ENCODE measurements around the gene TMEM245.

DNA sequence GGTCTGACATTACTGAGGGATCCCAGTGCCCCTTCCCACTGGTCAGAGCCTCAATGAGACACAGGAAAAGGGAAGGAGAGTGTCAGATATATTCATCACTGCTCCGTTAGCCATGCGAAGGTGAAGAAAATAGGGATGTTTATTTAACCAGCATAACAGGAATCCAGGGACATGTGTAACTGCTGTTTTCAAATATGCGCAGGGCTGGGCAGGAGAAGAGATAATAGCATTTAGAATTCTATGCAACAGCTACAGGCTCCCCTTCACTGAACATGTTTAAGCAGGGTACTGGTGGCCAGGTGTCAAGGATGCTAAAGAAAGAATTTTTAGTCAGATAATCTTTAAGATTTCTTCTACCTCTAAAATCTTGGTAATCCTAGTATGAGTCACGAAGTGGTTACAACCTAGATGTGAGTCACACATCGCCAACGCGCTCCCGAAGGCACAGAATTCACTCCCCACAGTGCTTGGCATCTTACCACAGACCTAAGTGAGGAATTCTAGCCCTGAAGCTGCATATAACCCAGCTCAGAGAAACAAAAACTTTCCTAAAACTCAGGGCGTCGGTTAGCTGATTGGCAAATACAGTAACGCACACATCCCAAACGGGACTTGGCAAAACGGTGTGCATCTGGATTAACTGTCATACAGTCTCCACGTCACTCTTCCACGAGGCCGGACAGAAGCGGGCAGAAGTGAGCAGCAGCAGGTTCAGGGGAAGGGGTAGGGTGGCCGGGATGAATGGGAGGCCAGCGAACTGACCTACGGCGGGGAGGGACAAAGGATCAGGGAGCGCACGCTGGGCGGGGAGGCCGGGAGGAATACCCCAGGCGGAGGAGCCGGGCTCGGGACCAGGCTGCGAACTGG lies 107.5 kb downstream of the TMEM245 start:
- TF ChIP-seq, protein P1, sequence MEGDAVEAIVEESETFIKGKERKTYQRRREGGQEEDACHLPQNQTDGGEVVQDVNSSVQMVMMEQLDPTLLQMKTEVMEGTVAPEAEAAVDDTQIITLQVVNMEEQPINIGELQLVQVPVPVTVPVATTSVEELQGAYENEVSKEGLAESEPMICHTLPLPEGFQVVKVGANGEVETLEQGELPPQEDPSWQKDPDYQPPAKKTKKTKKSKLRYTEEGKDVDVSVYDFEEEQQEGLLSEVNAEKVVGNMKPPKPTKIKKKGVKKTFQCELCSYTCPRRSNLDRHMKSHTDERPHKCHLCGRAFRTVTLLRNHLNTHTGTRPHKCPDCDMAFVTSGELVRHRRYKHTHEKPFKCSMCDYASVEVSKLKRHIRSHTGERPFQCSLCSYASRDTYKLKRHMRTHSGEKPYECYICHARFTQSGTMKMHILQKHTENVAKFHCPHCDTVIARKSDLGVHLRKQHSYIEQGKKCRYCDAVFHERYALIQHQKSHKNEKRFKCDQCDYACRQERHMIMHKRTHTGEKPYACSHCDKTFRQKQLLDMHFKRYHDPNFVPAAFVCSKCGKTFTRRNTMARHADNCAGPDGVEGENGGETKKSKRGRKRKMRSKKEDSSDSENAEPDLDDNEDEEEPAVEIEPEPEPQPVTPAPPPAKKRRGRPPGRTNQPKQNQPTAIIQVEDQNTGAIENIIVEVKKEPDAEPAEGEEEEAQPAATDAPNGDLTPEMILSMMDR (conservative IDR thresholded peaks at IDR 0.05) = no peak
- TF ChIP-seq ZFX (IDR thresholded peaks at IDR 0.05) = no peak

Data from C4-2B (cell line).